GM23338 (cell line): ENCODE results near the gene PIPOX.

ENCODE experiments used
- CREB1 ChIP-seq: fragments of 250-450 bp; sonication (Bioruptor Pico); IDR thresholded peaks from 2 replicates; pipeline ENCODE4 v1.5.0; 2020; ENCODE audit warnings: low read depth, mild to moderate bottlenecking, moderate library complexity
- ETS1 ChIP-seq: IDR thresholded peaks from 2 replicates; pipeline ENCODE4 v1.6.1; 2016; ENCODE audit warnings: antibody characterized with exemption
- EZH2 ChIP-seq: fragments of 200-600 bp; sonication (generic); IDR thresholded peaks from one replicate; pipeline ENCODE4 v1.8.0; 2017; ENCODE audit warnings: antibody characterized with exemption, mild to moderate bottlenecking, low read depth; ENCODE audit not compliant: unreplicated experiment
- EZH2phosphoT487 ChIP-seq: fragments of 200-600 bp; sonication (generic); IDR thresholded peaks from one replicate; pipeline ENCODE4 v1.8.1; 2018; ENCODE audit warnings: antibody characterized with exemption; ENCODE audit not compliant: unreplicated experiment
- JUNB ChIP-seq: IDR thresholded peaks from one replicate; pipeline ENCODE4 v1.6.1; 2016; ENCODE audit warnings: antibody characterized with exemption; ENCODE audit not compliant: unreplicated experiment
- POLR2AphosphoS5 ChIP-seq: IDR thresholded peaks from 2 replicates; pipeline ENCODE4 v1.6.1; 2016; ENCODE audit warnings: antibody characterized with exemption, low read depth
- STAT1 ChIP-seq: IDR thresholded peaks from one replicate; pipeline ENCODE4 v1.6.1; 2016; ENCODE audit warnings: antibody characterized with exemption; ENCODE audit not compliant: unreplicated experiment
- ZNF114 ChIP-seq: fragments of 250-450 bp; sonication (Bioruptor Pico); IDR thresholded peaks from 2 replicates; pipeline ENCODE4 v1.5.0; 2020; ENCODE audit warnings: mild to moderate bottlenecking, moderate library complexity
- ZNF331 ChIP-seq: fragments of 250-450 bp; sonication (Bioruptor Pico); IDR thresholded peaks from 2 replicates; pipeline ENCODE4 v1.5.0; 2020; ENCODE audit warnings: low read depth, mild to moderate bottlenecking, moderate library complexity
- TF ChIP-seq, protein P1 (sequence below), 2 experiments: fragments of 200-600 bp in 1 of 2; sonication (generic) in 1 of 2; conservative IDR thresholded peaks; 2 replicates each; pipeline versions ENCODE4 v1.5.1 to v1.6.1; 2016 to 2017; ENCODE audit warnings: antibody characterized with exemption in 2 of 2, low read depth in 2 of 2, mild to moderate bottlenecking in 2 of 2, moderate library complexity in 1 of 2
- TF ChIP-seq, protein P2 (sequence below): IDR thresholded peaks from one replicate; pipeline ENCODE4 v1.6.1; 2018; ENCODE audit warnings: antibody characterized with exemption; ENCODE audit not compliant: unreplicated experiment

- TF ChIP-seq, protein P1, sequence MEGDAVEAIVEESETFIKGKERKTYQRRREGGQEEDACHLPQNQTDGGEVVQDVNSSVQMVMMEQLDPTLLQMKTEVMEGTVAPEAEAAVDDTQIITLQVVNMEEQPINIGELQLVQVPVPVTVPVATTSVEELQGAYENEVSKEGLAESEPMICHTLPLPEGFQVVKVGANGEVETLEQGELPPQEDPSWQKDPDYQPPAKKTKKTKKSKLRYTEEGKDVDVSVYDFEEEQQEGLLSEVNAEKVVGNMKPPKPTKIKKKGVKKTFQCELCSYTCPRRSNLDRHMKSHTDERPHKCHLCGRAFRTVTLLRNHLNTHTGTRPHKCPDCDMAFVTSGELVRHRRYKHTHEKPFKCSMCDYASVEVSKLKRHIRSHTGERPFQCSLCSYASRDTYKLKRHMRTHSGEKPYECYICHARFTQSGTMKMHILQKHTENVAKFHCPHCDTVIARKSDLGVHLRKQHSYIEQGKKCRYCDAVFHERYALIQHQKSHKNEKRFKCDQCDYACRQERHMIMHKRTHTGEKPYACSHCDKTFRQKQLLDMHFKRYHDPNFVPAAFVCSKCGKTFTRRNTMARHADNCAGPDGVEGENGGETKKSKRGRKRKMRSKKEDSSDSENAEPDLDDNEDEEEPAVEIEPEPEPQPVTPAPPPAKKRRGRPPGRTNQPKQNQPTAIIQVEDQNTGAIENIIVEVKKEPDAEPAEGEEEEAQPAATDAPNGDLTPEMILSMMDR (conservative IDR thresholded peaks at IDR 0.05; ENCODE audit: low read depth in 2 of 2), result no peak
- TF ChIP-seq EZH2, result no peak
- TF ChIP-seq JUNB, result no peak
- TF ChIP-seq POLR2AphosphoS5, result no peak
- TF ChIP-seq EZH2phosphoT487, result no peak
- TF ChIP-seq CREB1 (CRISPR knock-in tag), result no peak
- TF ChIP-seq ETS1, result no peak
- TF ChIP-seq STAT1, result no peak
- TF ChIP-seq, protein P2, sequence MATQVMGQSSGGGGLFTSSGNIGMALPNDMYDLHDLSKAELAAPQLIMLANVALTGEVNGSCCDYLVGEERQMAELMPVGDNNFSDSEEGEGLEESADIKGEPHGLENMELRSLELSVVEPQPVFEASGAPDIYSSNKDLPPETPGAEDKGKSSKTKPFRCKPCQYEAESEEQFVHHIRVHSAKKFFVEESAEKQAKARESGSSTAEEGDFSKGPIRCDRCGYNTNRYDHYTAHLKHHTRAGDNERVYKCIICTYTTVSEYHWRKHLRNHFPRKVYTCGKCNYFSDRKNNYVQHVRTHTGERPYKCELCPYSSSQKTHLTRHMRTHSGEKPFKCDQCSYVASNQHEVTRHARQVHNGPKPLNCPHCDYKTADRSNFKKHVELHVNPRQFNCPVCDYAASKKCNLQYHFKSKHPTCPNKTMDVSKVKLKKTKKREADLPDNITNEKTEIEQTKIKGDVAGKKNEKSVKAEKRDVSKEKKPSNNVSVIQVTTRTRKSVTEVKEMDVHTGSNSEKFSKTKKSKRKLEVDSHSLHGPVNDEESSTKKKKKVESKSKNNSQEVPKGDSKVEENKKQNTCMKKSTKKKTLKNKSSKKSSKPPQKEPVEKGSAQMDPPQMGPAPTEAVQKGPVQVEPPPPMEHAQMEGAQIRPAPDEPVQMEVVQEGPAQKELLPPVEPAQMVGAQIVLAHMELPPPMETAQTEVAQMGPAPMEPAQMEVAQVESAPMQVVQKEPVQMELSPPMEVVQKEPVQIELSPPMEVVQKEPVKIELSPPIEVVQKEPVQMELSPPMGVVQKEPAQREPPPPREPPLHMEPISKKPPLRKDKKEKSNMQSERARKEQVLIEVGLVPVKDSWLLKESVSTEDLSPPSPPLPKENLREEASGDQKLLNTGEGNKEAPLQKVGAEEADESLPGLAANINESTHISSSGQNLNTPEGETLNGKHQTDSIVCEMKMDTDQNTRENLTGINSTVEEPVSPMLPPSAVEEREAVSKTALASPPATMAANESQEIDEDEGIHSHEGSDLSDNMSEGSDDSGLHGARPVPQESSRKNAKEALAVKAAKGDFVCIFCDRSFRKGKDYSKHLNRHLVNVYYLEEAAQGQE, result no peak
- TF ChIP-seq ZNF114, result no peak
- TF ChIP-seq ZNF331, result no peak
Observed at GRCh38 chr17:29095439-29095838, 52.5 kb downstream of the PIPOX start.
